Stimulated activated CD4-positive, alpha-beta T cell treated with anti-CD3 and anti-CD28 coated beads, Interleukin-15, amount 100 ng/mL, for 48 hours (primary cell): ENCODE data around the gene SRSF10.
"Not testable (repeated sequence)": the region's sequence is repeated elsewhere in the genome, so short reads cannot be mapped to it uniquely, and the experiment has no call there.

Experiments
- DNase-seq, 2 donors: peaks; one replicate each; pipeline ENCODE4 v3.0.0-alpha.2; 2020; ENCODE audit warnings: low read depth in 2 of 2

Gene SRSF10

GRCh38 chr1:23979881-23980727, at the start of gene SRSF10:
Gene SRSF10, minus strand, starts transcription at chr1:23980327. Its CDS starts 72 bp downstream, at chr1:23980255.
- peak; percentile 96 to 98 for DNase-seq

GRCh38 chr1:24027838-24028468, 47.8 kb upstream of the SRSF10 start:
- DNase-seq, result no peak

DNA sequence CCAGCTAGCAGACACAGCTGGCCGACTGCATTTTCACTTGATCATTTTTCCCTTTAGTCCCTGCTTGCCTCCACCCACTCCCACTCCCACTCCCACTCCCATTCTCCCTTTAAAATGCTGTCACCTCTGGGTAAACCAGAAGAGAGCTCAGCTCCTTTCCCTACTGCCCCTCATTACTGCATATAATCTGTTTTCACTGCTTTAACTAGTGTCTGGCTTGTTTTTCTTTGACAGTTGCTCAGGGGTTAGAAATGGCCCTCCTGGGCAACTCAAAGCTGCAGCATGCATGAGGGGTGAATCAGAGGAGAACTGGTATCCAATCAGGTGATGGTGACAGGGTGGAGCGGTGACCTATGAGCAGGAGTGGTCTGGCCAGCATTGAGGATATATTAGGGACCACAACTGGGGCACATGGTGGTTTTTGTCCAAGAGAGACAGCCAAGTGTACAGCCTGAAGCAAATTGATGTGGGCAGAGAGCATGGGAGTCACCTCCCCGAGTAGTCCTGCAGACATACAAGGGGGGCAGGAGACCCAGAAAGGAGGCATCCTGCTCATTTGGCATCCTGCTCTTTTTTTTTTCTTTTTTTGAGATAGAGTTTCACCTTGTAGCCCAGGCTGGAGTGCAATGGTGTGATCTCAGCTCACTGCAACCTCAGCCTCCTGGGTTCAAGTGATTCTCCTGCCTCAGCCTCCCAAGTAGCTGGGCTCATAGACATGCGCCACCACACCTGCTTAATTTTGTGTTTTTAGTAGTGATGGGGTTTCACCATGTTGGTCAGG, 42.6 kb upstream of the SRSF10 start:
- DNase-seq, result no peak

DNA sequence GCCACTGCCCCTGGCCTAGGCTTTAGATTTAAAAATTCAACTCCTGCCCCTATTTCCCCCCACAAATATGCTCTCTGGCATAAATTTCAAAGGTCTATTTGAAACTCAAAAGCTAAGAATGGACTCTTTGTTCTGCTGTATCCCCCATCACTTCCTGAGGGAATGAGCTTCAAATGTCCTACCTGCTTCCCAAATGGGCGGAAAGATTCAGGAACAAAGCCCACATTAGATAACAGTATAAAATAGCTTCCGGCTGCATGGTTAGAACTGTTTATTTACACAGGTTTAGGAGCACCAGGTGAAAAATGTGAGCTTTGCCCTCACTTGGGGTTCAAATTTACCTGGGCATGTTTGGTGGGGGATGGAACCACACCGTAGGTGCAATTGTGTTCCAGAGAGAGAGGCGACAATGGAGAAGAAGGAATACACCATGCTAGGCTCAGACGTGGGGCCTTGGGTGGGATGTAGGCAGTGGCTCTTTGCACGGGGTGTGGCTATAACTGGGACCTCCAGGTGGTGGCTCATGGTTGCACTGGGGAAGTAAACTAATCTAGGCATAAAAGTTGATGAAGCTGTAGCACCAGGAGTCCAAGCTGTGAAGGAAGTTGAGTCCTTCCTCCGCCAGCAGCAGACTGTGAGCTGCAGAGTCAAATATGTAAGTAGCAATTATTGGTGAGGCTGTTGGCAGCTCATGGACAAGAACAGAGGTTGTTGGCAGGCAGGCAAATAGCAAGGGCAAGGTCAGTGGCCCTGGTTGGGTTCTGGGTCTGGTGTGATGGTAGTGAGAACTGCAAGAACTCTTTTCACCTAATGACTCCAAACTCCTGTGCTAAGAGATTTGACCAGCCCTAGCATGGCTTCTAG, 41.5 kb upstream of the SRSF10 start:
- DNase-seq, result no peak

DNA sequence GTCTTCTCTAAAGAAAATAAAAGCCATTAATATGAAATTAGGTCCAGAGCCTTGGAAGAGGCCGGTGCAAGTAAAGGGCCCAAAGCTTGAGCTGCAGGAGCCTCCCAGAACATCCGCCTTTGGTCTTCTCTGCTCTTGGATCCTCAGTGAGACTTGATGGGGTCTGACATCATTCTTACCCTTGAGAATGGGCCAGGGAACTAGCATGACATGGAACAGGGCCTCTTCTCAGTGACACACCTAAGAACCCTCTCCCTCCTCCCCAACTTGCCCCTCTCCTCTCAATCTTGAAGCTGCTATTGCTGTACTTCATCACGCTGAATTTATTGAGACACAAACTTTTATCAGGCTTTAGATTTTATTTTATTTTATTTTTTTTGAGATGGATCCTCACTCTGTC, 40.3 kb upstream of the SRSF10 start:
- no peak for DNase-seq

DNA sequence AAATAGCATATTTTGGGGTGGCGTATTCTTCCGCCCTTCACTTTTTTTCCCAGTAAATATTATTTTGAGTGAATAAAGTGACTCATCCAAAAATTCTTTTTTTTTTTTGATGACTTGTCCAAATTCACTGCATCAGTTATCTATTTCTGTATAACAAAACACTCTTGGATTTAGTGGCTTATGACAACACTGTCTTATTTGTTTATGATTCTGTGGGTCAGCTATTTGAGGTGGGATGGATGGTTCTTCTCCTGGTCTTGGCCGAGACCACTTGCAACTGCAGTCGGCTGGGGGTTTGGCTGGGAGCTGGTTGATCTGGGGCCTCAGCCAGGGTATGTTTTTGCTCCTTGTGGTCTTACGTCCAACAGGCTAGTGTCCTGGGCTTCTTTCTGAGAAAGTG, 39.9 kb upstream of the SRSF10 start:
- no peak for DNase-seq

- no peak for DNase-seq
These were observed 38.8 kb upstream of the SRSF10 start for GRCh38 chr1:24018611-24019580.

GRCh38 chr1:24015221-24016210, 35.4 kb upstream of the SRSF10 start:
- DNase-seq, result no peak

- not testable (repeated sequence) for DNase-seq
These were observed 32.8 kb upstream of the SRSF10 start for GRCh38 chr1:24012878-24013277.

- DNase-seq, result no peak
These were observed 30.5 kb upstream of the SRSF10 start for GRCh38 chr1:24010650-24011049.

GRCh38 chr1:24009406-24009805, 29.3 kb upstream of the SRSF10 start:
- DNase-seq, result no peak

- DNase-seq, result not testable (repeated sequence)
These were observed 28.6 kb upstream of the SRSF10 start for GRCh38 chr1:24008574-24009184.

- no peak for DNase-seq
These were observed 27.0 kb upstream of the SRSF10 start for GRCh38 chr1:24007079-24007478.

- DNase-seq, result no peak
These were observed 25.0 kb upstream of the SRSF10 start for GRCh38 chr1:24005163-24005562.

- no peak for DNase-seq
These were observed 24.0 kb upstream of the SRSF10 start for GRCh38 chr1:24004132-24004531.

DNA sequence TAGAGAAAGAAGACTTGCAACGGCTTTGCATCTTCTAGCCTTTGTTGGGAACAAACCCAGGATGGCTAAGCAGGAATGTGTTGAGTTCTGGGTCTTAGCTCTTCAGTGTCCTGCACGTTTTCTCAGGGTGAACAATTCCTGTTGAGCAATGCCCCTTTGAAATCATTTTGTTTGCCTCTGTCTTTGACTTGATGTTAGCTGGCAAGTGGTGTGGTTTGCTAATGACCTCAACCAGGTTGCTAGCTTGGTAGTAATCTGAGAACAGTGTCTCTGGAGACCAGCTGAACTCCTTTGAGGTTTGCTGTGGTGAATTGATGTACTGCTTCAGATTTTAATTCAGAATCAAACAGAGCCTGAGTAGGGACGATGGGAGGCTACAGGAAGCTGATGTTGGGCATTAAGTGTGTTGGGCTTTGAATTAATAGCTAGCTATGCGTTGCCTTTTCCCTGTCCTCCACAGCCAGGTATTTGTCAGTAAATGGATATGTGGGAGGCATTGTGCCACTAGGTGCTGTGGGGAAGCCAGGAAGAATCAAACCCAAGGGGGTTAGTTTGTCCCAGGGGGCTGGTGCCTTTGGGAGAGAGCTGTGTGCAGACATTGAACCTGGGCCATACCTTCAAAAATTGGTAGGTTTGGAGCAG, 23.3 kb upstream of the SRSF10 start:
- no peak for DNase-seq

- no peak for DNase-seq
These were observed 22.6 kb upstream of the SRSF10 start for GRCh38 chr1:24002695-24003094.

GRCh38 chr1:23999156-23999671, 19.1 kb upstream of the SRSF10 start:
- no peak for DNase-seq
